ENCODE data around the gene ABLIM2.

DNA sequence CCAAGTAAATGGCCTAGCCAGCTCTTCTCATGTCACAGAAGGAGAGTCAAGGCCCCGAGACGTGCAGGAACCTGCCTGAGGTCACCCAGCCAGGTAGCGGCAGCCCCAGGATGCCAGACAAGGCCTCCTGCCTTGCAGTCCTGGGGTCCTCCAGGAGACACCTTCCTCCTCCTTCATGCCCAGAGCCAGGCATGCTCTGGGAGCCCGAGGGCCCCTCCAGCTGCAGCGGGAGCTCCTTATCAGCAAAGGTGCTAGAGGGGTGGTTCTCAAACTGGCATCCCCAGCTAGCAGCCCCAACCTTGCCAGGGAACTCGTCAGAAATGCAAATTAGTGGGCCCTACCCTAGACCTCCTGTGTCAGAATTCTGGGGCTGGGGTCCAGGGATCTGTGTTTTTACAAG, 162.7 kb downstream of the ABLIM2 start:
- TF ChIP-seq SIX5 (IDR thresholded peaks at IDR 0.05; ENCODE audit: low read depth, low read length, severe bottlenecking) (no peak), FOS (IDR thresholded peaks at IDR 0.05; ENCODE audit: borderline replicate concordance, extremely low read depth, insufficient read length) (no peak)
- TF ChIP-seq, protein P1, sequence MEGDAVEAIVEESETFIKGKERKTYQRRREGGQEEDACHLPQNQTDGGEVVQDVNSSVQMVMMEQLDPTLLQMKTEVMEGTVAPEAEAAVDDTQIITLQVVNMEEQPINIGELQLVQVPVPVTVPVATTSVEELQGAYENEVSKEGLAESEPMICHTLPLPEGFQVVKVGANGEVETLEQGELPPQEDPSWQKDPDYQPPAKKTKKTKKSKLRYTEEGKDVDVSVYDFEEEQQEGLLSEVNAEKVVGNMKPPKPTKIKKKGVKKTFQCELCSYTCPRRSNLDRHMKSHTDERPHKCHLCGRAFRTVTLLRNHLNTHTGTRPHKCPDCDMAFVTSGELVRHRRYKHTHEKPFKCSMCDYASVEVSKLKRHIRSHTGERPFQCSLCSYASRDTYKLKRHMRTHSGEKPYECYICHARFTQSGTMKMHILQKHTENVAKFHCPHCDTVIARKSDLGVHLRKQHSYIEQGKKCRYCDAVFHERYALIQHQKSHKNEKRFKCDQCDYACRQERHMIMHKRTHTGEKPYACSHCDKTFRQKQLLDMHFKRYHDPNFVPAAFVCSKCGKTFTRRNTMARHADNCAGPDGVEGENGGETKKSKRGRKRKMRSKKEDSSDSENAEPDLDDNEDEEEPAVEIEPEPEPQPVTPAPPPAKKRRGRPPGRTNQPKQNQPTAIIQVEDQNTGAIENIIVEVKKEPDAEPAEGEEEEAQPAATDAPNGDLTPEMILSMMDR (IDR thresholded peaks at IDR 0.05 in 2 of 3, conservative IDR thresholded peaks at IDR 0.05 in 1 of 3; ENCODE audit: control insufficient read depth in 2 of 3, extremely low read depth in 1 of 3, insufficient read depth in 1 of 3, low read depth in 3 of 3, low read length in 3 of 3): no peak
